TTC549 (cell line): Measurements from ENCODE around the gene PSENEN.
A peak's percentile ranks its signal among the peaks of the same experiment; 100 is the strongest.

Source experiments
- FAIRE-seq: peaks from 2 replicates; lab custom pipeline; 2012; peaks lifted over from hg19 to GRCh38; lab: Jason Lieb, UNC

Gene PSENEN

DNA sequence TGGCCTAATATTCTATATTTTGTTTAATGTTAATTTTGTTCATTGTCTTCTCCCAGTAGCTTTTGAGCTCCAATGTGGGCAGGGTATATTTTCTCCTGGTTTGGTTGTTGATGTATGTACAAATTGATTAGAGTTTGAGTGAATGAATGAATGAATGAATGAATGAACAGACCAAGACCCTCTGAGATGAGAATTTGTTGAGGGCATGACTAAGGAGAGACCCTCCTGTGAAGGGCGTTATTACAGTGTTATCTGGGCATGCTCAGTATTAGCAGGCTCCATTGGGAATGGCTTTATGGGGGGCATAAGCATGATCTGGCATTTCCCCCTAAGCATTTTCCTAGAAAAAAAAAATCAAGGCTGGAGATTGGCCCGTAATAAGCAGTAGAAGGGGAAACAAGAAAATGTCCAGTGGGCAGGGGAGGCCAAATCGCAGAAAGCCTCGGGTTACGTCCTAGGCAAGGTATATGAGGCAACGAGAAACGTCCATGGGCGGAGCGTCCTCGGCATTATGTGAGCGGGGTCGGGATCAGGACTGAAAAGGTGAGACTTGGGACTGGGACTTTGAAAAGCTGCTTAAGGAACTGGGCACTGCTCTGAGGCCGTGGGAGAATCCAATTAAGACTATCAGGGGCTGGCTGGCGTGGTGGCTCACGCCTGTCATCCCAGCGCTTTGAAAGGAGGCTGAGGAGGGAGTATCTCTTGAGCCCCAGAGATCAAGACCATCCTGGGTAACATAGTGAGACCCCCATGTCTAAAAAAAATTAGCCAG, 29.0 kb downstream of the PSENEN start:
- FAIRE-seq, result no peak

GRCh38 chr19:35775046-35775297, 29.5 kb downstream of the PSENEN start:
- FAIRE-seq, result no peak

DNA sequence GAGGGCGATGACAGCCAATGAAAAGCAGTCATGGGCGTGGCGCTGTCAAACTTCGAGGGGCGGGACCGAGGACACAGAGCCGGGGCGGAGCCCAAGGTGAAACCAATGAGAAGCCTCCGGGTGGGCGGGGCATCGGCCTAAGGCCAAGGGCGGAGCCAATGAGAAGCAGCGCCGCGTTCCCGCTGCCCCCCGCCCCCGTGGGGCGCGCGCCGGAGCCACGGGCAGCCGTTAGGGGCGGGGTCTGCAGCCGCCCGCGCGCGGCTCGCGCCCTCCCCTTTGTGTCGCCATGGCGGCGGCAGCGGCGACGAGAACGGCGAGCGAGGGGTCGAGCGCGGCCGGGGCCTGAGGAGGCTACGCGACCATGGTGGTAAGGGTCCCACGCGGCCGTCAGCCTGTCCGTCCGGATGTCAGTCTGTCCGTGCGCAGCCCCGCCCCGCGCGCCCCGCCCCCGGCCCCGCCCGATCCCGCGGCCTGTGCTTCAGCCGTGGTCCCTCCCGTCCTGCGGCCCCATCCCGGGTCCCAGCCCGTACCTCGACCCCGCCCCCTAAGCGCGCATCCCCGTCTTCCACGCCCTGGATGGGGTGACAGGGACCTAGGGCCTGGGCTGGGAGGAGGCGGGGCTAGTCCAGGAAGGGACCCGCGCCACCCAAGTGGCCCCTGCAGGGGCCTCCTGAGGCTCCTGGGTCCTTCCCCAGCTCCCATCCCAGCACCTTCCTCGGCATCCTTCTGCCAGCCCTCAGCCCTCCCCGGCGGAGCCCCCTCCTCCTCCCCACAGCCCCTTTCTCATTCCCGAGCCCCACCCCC, 30.0 kb downstream of the PSENEN start, which contains the start of gene ARHGAP33:
TSS of gene ARHGAP33 (plus strand) at position 267 of the 804 bp plus-strand sequence. CDS start at position 362, 95 bp downstream.
- peak; percentile 93 for FAIRE-seq

GRCh38 chr19:35776102-35776788, 30.8 kb downstream of the PSENEN start:
- FAIRE-seq, result no peak

DNA sequence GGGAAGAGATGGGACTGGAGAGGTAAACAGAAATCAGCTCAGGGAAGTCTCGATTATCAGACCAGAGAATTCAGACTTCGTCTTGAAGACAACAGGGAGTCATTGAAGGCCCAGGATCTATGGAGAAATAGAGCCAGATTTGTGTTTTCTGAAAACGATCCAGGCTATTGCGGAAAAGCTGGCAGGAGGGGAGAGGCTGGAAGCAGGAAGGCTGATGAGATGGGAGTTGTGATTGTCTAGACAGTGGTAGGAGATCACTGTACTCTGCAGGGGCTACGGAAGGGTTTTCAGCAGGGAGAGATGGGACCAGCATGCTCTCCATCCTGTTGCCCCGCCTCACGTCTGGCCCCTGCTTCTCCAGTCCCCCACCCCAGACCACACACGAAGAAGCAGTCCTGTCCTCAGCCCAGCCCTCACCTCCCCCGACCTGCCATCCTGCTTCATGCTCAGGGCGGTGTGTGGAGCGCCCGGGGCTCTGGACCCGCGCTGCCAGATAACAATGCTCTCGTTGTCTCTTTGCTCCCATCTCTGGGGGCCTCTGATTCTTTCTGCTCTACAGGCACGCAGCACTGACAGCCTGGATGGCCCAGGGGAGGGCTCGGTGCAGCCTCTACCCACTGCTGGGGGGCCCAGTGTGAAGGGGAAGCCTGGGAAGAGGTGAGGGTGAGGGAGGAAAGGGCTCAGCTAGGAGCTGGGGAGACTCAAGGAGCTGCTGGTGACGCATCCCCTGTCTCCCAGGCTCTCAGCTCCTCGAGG, 31.8 kb downstream of the PSENEN start:
- FAIRE-seq, result no peak

DNA sequence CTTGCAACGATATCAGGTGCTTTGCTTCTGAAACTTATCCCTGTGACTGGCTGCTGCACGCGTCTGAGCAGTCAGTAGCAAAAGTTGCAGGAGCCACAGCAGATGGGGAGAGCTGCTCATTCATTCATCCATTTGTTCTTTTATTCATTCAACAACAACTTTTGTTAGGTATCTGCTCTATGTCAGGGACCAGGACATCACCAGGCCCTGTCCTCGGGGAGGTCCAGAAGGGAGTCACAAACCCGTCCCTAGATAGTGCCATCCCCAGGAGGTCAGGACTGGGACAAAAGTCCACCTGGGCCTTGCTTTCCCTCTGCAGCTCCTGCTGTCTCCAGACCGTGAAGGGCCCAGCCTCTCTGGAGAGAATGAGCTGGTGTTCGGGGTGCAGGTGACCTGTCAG, 32.5 kb downstream of the PSENEN start:
- FAIRE-seq, result no peak

- FAIRE-seq, result no peak
Measured at GRCh38 chr19:35779033-35779432, 33.6 kb downstream of the PSENEN start.

- no peak for FAIRE-seq
Measured at GRCh38 chr19:35780058-35780457, 34.6 kb downstream of the PSENEN start.

DNA sequence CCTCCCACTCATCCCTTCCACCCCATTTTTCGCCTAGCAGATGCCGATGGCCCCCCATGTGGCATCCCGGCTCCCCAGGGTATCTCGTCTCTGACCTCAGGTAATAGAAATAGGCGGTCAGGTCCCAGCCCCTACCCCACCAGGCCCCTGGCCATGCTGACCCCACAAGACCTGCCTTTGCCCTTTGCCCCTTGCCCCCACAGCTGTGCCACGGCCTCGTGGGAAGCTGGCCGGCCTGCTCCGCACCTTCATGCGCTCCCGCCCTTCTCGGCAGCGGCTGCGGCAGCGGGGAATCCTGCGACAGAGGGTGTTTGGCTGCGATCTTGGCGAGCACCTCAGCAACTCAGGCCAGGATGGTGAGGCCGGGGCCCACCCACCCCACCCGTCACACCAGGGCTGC, 35.3 kb downstream of the PSENEN start:
- no peak for FAIRE-seq

DNA sequence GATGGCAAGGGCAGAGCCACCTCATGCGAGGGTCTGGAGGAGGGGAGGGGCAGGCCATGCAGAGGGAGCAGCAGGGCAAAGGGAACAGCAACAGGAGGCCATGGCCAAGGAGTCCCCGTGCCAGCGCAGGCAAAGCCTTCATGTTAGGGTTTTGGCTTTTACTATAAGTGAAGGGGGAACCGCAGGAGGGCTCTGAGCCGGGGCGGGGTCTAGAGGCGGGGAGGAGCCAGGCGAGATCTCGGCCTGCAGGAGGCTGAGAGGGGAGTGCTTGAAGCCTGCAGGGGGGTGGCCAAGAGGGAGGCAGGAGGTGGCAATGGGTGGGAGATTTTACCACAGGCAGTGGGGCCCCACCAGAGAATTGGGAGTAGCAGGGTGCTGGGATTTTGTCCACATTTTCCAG, 36.2 kb downstream of the PSENEN start:
- no peak for FAIRE-seq

DNA sequence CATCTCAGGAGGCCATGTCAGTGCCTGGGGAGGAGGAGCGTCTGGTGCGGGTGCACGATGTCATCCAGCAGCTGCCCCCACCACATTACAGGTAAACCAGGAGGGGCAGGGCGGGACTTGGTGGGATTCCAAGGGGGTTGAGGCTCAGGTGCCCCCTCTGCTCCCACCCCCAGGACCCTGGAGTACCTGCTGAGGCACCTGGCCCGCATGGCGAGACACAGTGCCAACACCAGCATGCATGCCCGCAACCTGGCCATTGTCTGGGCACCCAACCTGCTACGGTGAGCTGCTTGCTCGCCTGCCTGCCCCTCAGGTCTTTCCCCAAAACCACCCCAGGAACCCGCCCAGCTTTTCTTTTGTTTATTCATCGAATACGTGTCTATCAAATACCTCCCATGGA, 37.1 kb downstream of the PSENEN start:
- FAIRE-seq, result no peak

DNA sequence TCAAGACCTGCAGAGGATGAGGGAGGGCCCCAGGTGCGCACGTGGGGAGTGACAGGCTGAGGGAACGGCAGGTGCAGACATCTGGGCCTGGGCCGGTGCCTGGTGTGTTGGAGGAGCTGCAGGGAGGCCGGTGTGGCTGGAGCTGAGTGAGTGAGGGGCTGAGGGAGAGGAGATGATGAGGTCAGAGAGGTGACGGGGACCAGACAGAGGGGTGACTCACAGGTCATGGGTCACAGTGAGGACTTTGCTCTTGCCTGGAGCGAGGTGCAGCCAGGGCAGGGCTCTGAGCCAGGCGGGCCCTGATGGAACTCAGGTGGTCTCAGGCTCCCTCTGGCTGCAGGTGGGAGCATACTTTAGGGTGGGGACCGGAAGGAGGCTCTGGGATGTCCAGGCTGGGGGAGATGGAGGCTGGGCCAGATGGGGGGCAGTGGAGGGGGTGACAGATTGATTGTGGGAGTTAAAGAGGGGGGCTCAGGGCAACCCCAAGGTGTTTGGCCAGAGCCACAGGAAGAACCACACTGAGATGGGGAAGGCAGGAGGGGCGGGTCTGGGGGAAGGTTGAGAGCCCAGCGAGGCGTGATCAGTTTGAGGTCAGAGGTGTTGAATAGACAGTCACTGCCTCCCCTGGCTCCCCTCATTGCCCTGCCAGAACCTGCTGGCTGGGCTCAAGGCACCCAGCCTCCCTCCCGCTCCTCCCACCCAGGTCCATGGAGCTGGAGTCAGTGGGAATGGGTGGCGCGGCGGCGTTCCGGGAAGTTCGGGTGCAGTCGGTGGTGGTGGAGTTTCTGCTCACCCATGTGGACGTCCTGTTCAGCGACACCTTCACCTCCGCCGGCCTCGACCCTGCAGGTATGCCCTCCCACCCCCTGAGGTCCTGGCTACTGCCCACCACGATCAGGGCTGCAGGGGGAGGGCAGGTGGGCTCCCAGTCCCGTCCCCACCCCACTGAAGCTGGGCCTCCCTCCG, 38.3 kb downstream of the PSENEN start:
- no peak for FAIRE-seq

GRCh38 chr19:35784503-35785338, 39.3 kb downstream of the PSENEN start:
- FAIRE-seq, result no peak

DNA sequence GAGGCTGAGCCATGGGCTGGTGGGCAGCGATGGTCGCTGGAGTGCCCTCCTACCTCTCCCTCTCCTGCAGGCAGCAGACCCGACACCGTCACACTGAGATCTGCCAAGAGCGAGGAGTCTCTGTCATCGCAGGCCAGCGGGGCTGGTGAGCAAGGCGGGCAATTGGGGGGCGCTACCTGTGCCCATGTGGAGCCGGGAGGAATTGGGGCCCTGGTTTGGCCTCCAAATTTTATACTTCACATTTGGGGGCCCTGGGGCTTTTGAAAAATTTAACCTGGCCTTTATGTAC, 39.8 kb downstream of the PSENEN start:
- no peak for FAIRE-seq

DNA sequence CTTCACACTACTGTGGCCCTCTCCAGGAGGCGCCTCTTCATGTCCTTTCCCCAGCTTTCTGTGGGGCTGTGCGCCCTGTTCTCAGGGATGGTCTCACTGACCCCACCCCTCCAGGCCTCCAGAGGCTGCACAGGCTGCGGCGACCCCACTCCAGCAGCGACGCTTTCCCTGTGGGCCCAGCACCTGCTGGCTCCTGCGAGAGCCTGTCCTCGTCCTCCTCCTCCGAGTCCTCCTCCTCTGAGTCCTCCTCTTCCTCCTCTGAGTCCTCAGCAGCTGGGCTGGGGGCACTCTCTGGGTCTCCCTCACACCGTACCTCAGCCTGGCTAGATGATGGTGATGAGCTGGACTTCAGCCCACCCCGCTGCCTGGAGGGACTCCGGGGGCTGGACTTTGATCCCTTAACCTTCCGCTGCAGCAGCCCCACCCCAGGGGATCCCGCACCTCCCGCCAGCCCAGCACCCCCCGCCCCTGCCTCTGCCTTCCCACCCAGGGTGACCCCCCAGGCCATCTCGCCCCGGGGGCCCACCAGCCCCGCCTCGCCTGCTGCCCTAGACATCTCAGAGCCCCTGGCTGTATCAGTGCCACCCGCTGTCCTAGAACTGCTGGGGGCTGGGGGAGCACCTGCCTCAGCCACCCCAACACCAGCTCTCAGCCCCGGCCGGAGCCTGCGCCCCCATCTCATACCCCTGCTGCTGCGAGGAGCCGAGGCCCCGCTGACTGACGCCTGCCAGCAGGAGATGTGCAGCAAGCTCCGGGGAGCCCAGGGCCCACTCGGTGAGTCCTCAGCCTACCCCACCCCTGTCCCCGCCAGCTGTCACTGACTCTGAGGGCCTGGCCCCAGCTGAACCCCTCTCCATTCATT, 41.1 kb downstream of the PSENEN start:
- no peak for FAIRE-seq

- no peak for FAIRE-seq
Measured at GRCh38 chr19:35787227-35787799, 41.9 kb downstream of the PSENEN start.

DNA sequence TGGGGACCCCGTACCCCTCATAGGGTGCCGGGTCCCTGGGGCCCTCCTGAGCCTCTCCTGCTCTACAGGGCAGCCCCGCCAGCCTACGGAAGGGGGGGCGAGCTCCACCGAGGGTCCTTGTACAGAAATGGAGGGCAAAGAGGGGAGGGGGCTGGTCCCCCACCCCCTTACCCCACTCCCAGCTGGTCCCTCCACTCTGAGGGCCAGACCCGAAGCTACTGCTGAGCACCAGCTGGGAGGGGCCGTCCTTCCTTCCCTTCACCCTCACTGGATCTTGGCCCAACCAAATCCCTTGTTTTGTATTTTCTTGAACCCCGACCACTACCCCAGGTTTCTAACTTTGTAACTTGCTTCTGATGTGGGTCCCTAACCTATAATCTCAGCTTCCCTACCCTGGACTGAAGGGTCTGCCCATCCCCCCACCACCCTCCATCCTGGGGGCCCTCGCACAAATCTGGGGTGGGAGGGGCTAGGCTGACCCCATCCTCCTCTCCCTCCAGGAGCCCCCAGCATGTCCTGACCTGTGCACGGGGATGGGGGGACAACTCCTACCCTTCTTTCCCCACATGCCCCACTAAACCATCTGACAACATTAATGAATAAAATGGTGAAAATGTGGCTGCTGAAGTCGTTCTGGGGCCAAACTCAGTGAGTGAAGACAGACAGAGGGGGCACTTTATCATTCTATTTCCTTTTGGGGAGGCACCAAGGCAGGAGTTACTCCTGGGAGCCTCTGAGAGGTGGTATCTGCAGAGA, 42.9 kb downstream of the PSENEN start:
- FAIRE-seq, result no peak

DNA sequence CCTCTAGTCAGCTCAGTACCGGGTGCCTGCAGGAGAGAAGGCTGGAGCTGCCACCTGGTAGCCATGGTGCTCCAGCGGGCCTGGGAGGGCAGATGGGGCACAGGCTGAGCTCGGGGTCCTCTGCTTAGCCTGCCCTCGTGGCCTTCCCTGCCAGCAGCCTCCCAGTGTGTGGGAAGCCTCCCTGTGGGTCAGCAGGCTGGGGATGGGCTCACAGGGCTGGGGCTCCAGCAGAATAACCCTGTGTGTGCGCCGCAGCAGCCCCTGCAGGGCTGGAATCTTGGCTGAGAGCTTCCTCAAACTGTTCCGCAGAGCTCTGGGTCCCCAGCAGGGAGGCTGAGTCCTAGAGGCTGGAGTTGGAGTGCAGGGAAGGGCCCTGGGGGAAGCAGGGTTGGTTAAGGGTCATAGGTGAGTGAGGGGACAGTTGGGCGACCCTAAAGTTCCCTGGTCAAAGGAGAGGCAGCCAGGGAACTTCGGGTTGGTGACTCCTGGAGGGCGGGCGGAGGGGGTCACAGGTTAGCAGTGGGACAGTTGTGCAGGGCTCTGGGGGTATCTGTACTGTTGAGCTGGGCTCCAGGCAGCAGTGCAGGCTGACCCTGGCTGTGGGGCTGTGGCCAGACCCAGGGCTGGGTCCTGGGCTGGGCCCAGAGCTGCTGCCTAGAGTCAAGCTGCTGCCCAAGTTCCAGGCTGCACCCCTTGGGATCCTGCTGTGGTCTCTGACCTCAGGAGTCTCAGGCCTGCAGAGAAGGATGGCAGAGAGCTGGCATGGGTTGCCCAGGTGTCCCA, 43.9 kb downstream of the PSENEN start:
- no peak for FAIRE-seq
